NCI-H2171 (cell line): ENCODE results near the gene LYVE1.

Experiments used
- DNase-seq: peaks from one replicate; lab custom pipeline; 2025; lab: John Stamatoyannopoulos, UW

The LYVE1 gene

GRCh38 chr11:10592331-10592730, 23.9 kb upstream of the LYVE1 start:
- no peak for DNase-seq

- no peak for DNase-seq
Measured at GRCh38 chr11:10591741-10592140, 23.3 kb upstream of the LYVE1 start.

- DNase-seq = no peak
Measured at GRCh38 chr11:10590218-10590915, 21.9 kb upstream of the LYVE1 start.

- no peak for DNase-seq
Measured at GRCh38 chr11:10588904-10589303, 20.4 kb upstream of the LYVE1 start.

GRCh38 chr11:10587995-10588394, 19.5 kb upstream of the LYVE1 start:
- DNase-seq = no peak

- no peak for DNase-seq
Measured at GRCh38 chr11:10587388-10587787, 18.9 kb upstream of the LYVE1 start.

GRCh38 chr11:10584071-10584501, 15.6 kb upstream of the LYVE1 start:
- no peak for DNase-seq

- DNase-seq = no peak
Measured at GRCh38 chr11:10581481-10582019, 13.1 kb upstream of the LYVE1 start.

- DNase-seq = no peak
Measured at GRCh38 chr11:10580623-10581022, 12.2 kb upstream of the LYVE1 start.

- DNase-seq = no peak
Measured at GRCh38 chr11:10579700-10580099, 11.2 kb upstream of the LYVE1 start.

- DNase-seq = no peak
Measured at GRCh38 chr11:10576035-10576398, 7.6 kb upstream of the LYVE1 start.

- DNase-seq = no peak
Measured at GRCh38 chr11:10575346-10576034, 7.0 kb upstream of the LYVE1 start.

GRCh38 chr11:10573556-10573955, 5.1 kb upstream of the LYVE1 start:
- DNase-seq = no peak

GRCh38 chr11:10573028-10573427, 4.6 kb upstream of the LYVE1 start:
- no peak for DNase-seq

- no peak for DNase-seq
Measured at GRCh38 chr11:10572533-10572932, 4.1 kb upstream of the LYVE1 start.

GRCh38 chr11:10567446-10567845, 1.0 kb downstream of the LYVE1 start:
- no peak for DNase-seq

GRCh38 chr11:10566257-10566957, 2.1 kb downstream of the LYVE1 start:
- DNase-seq = no peak

- DNase-seq = no peak
Measured at GRCh38 chr11:10565493-10565892, 3.0 kb downstream of the LYVE1 start.

- no peak for DNase-seq
Measured at GRCh38 chr11:10564696-10565318, 3.7 kb downstream of the LYVE1 start.

- no peak for DNase-seq
Measured at GRCh38 chr11:10564030-10564429, 4.4 kb downstream of the LYVE1 start.

- DNase-seq = no peak
Measured at GRCh38 chr11:10561947-10562346, 6.5 kb downstream of the LYVE1 start.

GRCh38 chr11:10561043-10561818, 7.2 kb downstream of the LYVE1 start:
- no peak for DNase-seq
